ENCODE data around the gene PTGFRN.

GRCh38 chr1:116914667-116915066 is 5.0 kb downstream of the PTGFRN start:
- TF ChIP-seq GABPA (IDR thresholded peaks at IDR 0.05; ENCODE audit: low read depth, low read length): no peak
- TF ChIP-seq GABPA (CRISPR knock-in tag; IDR thresholded peaks at IDR 0.05; ENCODE audit: low read depth): no peak
- TF ChIP-seq EP300 (IDR thresholded peaks at IDR 0.05; ENCODE audit: low read depth in 2 of 2, low read length in 2 of 2): no peak
- no peak for TF ChIP-seq EP300 (CRISPR knock-in tag; IDR thresholded peaks at IDR 0.05; ENCODE audit: borderline replicate concordance)
- TF ChIP-seq, protein P1, sequence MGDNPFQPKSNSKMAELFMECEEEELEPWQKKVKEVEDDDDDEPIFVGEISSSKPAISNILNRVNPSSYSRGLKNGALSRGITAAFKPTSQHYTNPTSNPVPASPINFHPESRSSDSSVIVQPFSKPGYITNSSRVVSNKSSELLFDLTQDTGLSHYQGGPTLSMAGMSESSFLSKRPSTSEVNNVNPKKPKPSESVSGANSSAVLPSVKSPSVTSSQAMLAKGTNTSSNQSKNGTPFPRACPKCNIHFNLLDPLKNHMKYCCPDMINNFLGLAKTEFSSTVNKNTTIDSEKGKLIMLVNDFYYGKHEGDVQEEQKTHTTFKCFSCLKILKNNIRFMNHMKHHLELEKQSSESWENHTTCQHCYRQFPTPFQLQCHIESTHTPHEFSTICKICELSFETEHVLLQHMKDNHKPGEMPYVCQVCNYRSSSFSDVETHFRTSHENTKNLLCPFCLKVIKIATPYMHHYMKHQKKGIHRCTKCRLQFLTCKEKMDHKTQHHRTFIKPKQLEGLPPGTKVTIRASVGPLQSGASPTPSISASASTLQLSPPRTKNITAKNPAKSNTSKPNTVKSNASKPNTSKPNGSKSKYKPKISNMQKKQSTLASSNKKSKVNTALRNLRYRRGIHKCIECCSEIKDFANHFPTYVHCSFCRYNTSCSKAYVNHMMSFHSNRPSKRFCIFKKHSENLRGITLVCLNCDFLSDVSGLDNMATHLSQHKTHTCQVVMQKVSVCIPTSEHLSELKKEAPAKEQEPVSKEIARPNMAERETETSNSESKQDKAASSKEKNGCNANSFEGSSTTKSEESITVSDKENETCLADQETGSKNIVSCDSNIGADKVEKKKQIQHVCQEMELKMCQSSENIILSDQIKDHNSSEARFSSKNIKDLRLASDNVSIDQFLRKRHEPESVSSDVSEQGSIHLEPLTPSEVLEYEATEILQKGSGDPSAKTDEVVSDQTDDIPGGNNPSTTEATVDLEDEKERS (CRISPR knock-in tag; IDR thresholded peaks at IDR 0.05): no peak
- TF ChIP-seq ATF1 (CRISPR knock-in tag; IDR thresholded peaks at IDR 0.05): no peak
- TF ChIP-seq POLR2A (IDR thresholded peaks at IDR 0.05; ENCODE audit: insufficient read depth in 1 of 2, low read depth in 2 of 2, low read length in 2 of 2): no peak
- TF ChIP-seq SMC3 (IDR thresholded peaks at IDR 0.05; ENCODE audit: low read length): no peak
- TF ChIP-seq ZNF274 (CRISPR knock-in tag; IDR thresholded peaks at IDR 0.05): no peak

Measured in HepG2 (cell line).